ENCODE results near the gene CELF4. TPM values are rescaled to one million over a fixed set of nuclear protein-coding genes. Genes with fewer than 3 reads are reported as not detected.

Gene CELF4
- total RNA-seq, 2 experiments from 2014 or later = not detected

DNA sequence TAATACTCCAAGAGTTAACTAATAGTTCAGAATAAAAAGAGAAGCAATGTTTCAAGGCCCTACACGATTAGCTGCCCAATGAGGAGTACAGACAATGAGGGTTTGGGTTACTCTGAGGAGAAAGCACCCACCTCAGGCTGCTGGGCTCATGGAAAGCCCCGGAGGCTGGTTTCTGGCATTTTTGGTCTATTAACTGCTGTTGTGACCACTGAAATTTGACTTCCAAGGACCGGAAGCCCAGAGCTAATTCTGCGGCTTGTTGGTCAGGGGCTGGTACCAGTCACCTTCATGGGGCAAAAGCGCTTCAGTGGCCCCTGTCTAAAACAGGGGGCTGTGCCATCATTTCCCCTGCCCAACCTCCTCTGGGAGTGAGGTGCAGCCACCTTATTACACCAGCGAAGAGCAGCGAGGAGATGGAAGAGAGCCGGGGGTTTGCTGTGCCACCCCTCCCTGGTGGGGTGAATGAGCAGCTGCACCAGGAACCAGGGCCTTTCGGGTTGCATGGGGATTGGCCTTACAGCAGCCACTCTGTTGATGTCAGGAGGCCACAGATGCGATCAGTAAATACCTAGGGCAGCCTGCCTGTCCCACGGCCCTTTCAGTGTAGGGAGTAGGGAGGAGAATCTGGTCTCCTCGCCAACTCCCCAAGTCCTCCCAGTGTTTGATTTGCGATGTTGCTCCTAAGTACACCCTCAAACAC, 131.3 kb downstream of the CELF4 start:
- H3K27me3 Mint-ChIP-seq = peaks cover 4% of the 10 kb centered on the region
- H3K9me3 Mint-ChIP-seq = no peaks in the 10 kb centered on the region
- no peak overlapping the region for H3K4me3 Mint-ChIP-seq
- H3K36me3 Mint-ChIP-seq = no peaks in the 10 kb centered on the region
- no peak overlapping the region for H3K27ac Mint-ChIP-seq
- H3K4me1 Mint-ChIP-seq = no peaks in the 10 kb centered on the region
- DNase-seq = no peak

DNA sequence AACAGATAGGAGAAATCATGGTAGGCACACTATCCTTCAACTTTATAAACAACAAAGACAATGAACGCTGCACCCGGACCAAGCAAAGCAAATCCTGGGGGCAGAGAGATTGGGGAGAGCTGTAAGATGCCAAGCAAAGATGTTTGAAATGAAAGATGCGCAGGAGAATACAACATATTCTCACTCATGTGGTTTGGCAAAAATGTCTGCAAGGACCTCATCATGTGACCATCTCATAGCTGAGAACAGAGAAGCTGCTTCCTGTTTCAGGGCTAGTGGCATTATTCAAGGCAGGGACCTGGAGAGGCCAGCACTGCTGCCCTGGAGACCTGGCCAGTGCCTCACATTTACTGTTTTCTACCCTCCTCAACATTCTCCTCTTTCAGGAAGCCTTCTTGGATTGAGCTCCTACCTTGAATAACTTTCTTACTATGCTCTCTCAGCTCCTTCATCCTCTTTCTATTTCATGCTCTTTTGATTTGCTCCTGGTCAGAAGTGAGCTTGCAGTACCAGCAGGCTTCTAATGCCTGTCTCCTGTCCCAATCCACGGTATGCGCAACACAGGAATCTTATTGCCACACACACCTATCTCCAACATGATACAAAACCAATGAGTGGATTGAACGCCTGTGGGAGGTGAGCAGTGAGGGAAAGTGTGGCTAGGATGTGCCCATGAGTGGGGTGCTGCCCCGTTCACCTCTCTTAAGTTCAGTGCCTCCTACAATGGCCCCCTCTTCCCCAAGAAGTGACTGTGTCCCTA, 133.0 kb downstream of the CELF4 start:
- H3K36me3 Mint-ChIP-seq = no peaks in the 10 kb centered on the region
- H3K27me3 Mint-ChIP-seq = peaks cover 4% of the 10 kb centered on the region
- no peak for DNase-seq
- no peak overlapping the region for H3K4me3 Mint-ChIP-seq
- H3K4me1 Mint-ChIP-seq = no peaks in the 10 kb centered on the region
- H3K27ac Mint-ChIP-seq = no peak overlapping the region
- H3K9me3 Mint-ChIP-seq = no peaks in the 10 kb centered on the region

DNA sequence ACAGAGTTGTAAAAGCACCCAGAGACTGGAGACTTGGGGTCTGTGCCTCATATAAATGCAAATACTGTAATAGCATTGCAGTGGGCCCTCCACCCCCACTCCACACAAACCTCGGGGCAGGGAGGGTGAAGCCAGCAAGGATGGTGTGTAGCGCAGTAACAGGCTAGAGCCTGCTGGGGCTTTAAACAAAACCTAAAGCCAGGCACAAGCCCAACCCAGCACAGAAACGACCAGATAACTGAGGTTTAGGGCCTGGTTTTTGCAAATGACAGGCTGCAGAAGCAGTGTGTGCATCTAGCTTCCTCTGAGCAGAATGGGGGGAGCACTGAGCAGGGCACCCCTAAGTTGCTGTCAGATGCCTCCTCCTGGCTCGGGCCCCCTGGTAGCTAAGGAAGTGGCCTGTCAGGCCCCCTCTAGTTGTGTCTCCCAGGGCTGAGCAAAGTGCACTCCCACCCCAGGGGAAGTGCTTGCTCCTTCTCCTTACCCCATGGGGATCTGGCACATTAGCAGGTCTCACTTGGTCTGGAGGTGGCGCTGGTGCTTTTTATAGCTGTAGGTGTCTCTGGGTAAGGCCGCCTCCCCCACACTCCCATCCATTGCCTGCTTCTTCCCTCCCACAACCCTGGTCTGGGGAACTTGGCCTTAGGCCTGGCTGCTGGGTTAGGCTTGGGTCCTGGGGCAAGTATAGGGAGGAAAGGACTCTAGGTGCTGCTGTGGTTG, 135.1 kb downstream of the CELF4 start:
- DNase-seq = no peak
- Mint-ChIP-seq H3K4me1 (no peaks in the 10 kb centered on the region), H3K27me3 (peaks cover 2% of the 10 kb centered on the region), H3K36me3 (no peaks in the 10 kb centered on the region), H3K9me3 (no peaks in the 10 kb centered on the region), H3K4me3 (no peak overlapping the region), H3K27ac (no peak overlapping the region)

DNA sequence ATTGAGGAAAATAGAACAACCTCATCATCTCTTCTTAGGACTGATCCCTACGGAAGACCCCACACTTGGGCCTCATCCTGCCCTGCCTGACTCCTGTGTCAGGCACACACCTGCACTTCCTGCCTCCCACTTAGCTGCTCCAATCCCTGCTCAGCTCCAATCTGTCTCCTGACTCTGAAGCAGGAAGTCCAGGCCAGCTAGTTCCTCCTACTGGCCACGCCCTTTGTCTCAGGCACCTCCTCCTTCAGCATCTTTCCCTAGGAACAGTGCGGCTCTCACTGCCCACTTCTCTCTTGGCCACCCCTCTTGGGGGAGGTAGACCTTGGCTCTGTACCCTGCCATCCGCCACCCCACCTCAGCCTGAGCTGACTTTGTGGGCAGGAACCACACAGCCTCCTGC, 135.8 kb downstream of the CELF4 start:
- Mint-ChIP-seq H3K27me3 (no peaks in the 10 kb centered on the region), H3K4me1 (no peaks in the 10 kb centered on the region), H3K9me3 (no peaks in the 10 kb centered on the region), H3K36me3 (no peaks in the 10 kb centered on the region), H3K27ac (no peak overlapping the region), H3K4me3 (no peak overlapping the region)
- DNase-seq = no peak

- H3K4me3 Mint-ChIP-seq = no peak overlapping the region
- DNase-seq = no peak
- no peaks in the 10 kb centered on the region for H3K9me3 Mint-ChIP-seq
- no peaks in the 10 kb centered on the region for H3K36me3 Mint-ChIP-seq
- no peaks in the 10 kb centered on the region for H3K4me1 Mint-ChIP-seq
- no peaks in the 10 kb centered on the region for H3K27me3 Mint-ChIP-seq
- no peak overlapping the region for H3K27ac Mint-ChIP-seq
These were observed 137.2 kb downstream of the CELF4 start for GRCh38 chr18:37428288-37428974.

DNA sequence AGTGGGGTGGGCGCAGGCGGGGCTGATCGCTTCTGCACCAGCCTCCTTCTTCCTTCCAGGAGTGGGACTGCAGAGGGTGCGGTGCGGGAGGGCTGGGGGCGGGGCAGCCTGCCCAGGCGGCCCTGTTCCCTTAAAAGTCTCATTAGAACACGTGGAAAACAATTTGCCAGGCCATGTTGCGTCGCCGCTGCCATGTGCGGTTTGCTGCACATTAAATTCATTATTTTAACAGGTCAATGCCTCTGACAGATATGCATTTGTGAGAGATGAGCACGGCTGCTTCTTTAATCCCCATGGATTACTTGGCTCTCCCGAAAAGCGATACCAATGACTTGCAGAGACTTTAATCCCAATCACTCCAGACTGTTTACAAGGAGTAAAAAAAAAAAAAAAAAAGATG, 139.0 kb downstream of the CELF4 start:
- Mint-ChIP-seq H3K27me3 (no peaks in the 10 kb centered on the region), H3K27ac (no peak overlapping the region), H3K36me3 (no peaks in the 10 kb centered on the region), H3K4me3 (no peak overlapping the region), H3K4me1 (no peaks in the 10 kb centered on the region), H3K9me3 (no peaks in the 10 kb centered on the region)
- DNase-seq = no peak

DNA sequence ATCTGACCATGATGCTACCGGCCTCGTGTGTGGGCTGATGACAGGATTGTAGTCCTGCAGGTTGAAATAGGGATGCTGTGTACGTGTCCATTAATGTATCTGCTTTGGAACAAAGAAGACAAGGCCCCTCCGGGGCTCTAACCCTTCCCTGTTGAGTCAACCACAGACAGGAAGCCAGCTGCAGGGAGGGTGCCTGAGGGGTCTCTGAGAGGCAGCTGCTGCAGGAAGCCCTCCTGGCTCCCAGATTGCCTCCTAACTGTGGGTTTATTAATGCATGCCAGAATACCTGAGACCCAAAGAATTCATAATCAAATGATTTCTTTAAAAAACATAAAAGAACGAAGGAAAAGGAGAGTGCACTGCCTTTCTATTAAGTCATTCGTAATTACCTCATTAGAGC, 140.4 kb downstream of the CELF4 start:
- H3K4me3 Mint-ChIP-seq = no peak overlapping the region
- H3K9me3 Mint-ChIP-seq = no peaks in the 10 kb centered on the region
- no peaks in the 10 kb centered on the region for H3K36me3 Mint-ChIP-seq
- DNase-seq = no peak
- no peaks in the 10 kb centered on the region for H3K4me1 Mint-ChIP-seq
- no peaks in the 10 kb centered on the region for H3K27me3 Mint-ChIP-seq
- H3K27ac Mint-ChIP-seq = no peak overlapping the region

- Mint-ChIP-seq H3K36me3 (no peaks in the 10 kb centered on the region), H3K9me3 (no peaks in the 10 kb centered on the region), H3K4me1 (no peaks in the 10 kb centered on the region), H3K4me3 (no peak overlapping the region), H3K27me3 (no peaks in the 10 kb centered on the region), H3K27ac (no peak overlapping the region)
- no peak for DNase-seq
These were observed 141.1 kb downstream of the CELF4 start for GRCh38 chr18:37424507-37424906.

GRCh38 chr18:37422596-37422995, 143.0 kb downstream of the CELF4 start:
- Mint-ChIP-seq H3K27me3 (no peaks in the 10 kb centered on the region), H3K9me3 (no peaks in the 10 kb centered on the region), H3K36me3 (no peaks in the 10 kb centered on the region), H3K27ac (no peak overlapping the region), H3K4me3 (no peak overlapping the region), H3K4me1 (no peaks in the 10 kb centered on the region)
- DNase-seq = no peak

GRCh38 chr18:37422116-37422515, 143.5 kb downstream of the CELF4 start:
- Mint-ChIP-seq H3K36me3 (no peaks in the 10 kb centered on the region), H3K4me3 (no peak overlapping the region), H3K27ac (no peak overlapping the region), H3K9me3 (no peaks in the 10 kb centered on the region), H3K27me3 (no peaks in the 10 kb centered on the region), H3K4me1 (no peaks in the 10 kb centered on the region)
- DNase-seq = no peak

DNA sequence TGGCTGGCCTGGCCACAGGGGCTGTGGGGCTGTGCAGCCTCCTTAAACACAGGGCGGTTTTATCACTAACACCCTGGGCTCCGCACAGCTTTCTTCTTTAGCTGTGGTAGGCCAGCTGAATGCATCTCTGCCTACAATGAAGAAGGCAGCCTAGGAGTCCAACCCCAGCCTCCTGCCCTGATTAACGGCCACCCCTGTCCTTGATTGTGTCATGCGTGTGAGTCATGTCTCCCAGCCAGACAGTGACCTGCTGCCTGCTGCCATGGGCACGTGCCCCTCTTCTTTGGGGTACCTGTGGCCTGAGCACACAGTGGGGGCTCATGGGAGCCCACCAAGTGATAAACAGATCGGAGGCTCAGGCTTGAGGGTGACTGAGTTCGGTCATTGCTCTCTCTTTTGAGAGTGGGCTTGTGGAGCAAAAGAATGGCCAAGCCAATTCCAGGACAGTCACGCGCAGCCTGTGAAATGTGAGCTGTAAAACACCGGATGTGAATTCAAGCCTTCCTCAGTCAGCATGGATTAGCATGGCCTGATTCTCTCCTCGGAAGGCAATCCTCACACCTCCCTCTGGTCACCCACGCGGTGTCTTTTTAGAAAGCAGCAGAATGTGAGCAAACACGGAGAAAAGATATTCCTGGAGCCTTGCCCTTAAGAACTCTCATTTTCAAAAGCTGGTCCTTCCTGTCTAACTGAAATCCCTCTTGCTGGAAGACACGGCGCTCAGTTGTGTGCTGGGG, 144.1 kb downstream of the CELF4 start:
- H3K4me1 Mint-ChIP-seq = no peaks in the 10 kb centered on the region

DNA sequence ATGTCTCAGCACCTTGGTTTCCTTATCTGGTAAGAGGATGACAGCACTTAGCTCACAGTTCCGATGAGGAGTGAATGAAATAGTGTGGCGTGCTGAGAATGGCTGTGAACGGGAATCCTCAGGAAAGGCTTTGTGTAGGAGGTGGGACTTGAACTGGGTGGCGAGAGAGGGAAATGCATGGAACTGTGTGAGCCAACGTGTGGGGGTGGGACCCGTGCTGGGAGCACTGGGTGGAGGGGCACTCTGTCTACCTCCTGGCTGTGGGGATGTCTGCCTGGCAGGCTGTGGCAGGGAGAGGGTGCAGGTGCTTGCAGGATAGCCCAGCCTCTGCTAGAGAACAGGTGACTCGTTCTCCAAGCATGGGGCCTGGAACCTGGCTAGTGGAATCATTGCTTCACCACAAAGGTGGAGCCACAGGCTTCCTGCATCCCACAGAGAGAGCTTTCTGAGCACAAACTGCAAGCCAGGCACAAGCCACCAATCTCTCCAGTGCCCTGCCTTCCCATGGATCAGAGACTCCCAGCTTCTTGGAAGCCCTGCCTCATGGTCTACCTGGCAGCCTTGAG, 145.2 kb downstream of the CELF4 start:
- Mint-ChIP-seq H3K27me3 (no peaks in the 10 kb centered on the region), H3K9me3 (no peaks in the 10 kb centered on the region), H3K27ac (no peak overlapping the region), H3K36me3 (no peaks in the 10 kb centered on the region), H3K4me3 (no peak overlapping the region), H3K4me1 (no peaks in the 10 kb centered on the region)
- DNase-seq = no peak

More for the DNA sequence above, 144.1 kb downstream of the CELF4 start:
- no peak overlapping the region for H3K4me3 Mint-ChIP-seq
- H3K9me3 Mint-ChIP-seq = no peaks in the 10 kb centered on the region
- H3K36me3 Mint-ChIP-seq = no peaks in the 10 kb centered on the region
- DNase-seq = no peak
- no peak overlapping the region for H3K27ac Mint-ChIP-seq
- H3K27me3 Mint-ChIP-seq = no peaks in the 10 kb centered on the region

DNA sequence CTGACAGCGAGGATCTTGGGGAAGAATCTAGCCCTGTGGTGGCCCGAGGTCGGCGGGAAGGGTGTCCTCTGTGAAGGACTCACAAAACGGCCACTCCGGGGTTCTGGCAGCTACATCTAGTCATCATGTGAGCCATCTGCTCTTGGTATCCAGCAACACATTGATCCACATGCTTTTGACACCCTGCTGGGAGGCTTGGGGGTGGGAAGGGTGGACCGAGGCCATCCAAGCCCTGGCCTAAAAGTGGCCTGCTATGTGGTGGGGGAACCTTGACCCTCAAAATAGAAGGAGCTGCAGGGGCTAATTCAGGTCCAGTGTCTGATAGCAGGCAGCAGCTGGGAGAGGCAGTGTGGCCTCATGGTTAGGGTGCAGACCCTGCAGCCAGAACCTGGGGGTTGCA, 145.7 kb downstream of the CELF4 start:
- Mint-ChIP-seq H3K27ac (no peak overlapping the region), H3K4me3 (no peak overlapping the region), H3K27me3 (no peaks in the 10 kb centered on the region), H3K9me3 (no peaks in the 10 kb centered on the region), H3K36me3 (no peaks in the 10 kb centered on the region), H3K4me1 (no peaks in the 10 kb centered on the region)
- DNase-seq = no peak

- Mint-ChIP-seq H3K27me3 (no peaks in the 10 kb centered on the region), H3K36me3 (no peaks in the 10 kb centered on the region), H3K4me1 (no peaks in the 10 kb centered on the region), H3K9me3 (no peaks in the 10 kb centered on the region), H3K4me3 (no peak overlapping the region), H3K27ac (no peak overlapping the region)
- no peak for DNase-seq
These were observed 146.3 kb downstream of the CELF4 start for GRCh38 chr18:37419315-37419714.
